ENCODE data around the gene EHD4.

DNA sequence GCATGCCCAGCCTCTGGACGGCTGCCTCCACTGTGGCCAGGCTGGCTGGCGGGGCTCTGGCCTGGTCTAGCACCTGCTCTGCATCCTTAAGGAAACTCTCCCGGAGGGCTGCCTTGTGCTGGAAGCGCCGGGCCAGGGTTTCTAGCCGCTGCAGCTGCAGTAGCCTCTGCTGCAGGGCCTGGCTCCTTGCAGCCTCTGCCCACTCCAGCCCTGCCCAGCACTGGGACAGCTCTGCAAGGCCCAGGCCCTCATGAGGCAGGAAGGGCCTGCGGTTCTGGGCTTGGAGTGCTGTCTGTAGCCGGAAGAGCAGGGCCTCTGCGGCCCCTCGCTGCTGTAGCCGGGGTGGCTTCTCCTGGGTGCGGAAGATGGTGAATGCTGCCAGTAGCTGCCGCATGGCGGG lies 86.5 kb downstream of the EHD4 start:
- TF ChIP-seq, protein P1, sequence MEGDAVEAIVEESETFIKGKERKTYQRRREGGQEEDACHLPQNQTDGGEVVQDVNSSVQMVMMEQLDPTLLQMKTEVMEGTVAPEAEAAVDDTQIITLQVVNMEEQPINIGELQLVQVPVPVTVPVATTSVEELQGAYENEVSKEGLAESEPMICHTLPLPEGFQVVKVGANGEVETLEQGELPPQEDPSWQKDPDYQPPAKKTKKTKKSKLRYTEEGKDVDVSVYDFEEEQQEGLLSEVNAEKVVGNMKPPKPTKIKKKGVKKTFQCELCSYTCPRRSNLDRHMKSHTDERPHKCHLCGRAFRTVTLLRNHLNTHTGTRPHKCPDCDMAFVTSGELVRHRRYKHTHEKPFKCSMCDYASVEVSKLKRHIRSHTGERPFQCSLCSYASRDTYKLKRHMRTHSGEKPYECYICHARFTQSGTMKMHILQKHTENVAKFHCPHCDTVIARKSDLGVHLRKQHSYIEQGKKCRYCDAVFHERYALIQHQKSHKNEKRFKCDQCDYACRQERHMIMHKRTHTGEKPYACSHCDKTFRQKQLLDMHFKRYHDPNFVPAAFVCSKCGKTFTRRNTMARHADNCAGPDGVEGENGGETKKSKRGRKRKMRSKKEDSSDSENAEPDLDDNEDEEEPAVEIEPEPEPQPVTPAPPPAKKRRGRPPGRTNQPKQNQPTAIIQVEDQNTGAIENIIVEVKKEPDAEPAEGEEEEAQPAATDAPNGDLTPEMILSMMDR (IDR thresholded peaks at IDR 0.05; ENCODE audit: poor library complexity) = no peak
- TF ChIP-seq EZH2phosphoT487 (IDR thresholded peaks at IDR 0.05; ENCODE audit: low read depth, severe bottlenecking, unreplicated experiment) (no peak), EZH2 (IDR thresholded peaks at IDR 0.05; ENCODE audit: borderline replicate concordance) (no peak)

All from hepatocyte (in vitro differentiated cells).